HG03196 (cell line): ENCODE results near the gene CDH2.
"Not testable (repeated sequence)": the region's sequence is repeated elsewhere in the genome, so short reads cannot be mapped to it uniquely, and the experiment has no call there.

Experiments used
- ATAC-seq: cut with Tn5 transposase; IDR thresholded peaks from one replicate; pipeline ENCODE4 v1.9.1; 2021; ENCODE audit not compliant: unreplicated experiment

CDH2 gene

DNA sequence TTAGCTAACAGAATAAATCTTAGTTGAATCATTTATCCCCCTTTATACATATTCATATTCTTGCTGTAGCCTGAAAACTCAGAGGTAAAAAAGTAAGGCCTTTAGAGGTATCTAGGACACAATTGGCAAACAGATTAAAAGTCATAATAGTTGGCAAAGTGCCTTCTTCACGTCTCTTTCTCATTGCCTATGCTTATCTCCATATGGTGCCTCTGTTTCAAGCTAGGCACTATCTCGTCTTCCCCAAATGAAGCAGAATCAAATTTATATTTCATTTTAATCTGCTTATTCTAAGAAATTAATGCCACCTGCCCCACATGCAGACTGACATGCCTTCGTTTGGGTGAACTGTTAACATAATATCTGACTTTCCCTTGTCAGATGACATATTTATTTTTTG, 245.4 kb downstream of the CDH2 start:
- no peak for ATAC-seq

GRCh38 chr18:27922780-27923179, 254.2 kb downstream of the CDH2 start:
- ATAC-seq: no peak

GRCh38 chr18:27921904-27922751, 254.8 kb downstream of the CDH2 start:
- ATAC-seq: no peak

- ATAC-seq: no peak
Measured at GRCh38 chr18:27921392-27921791, 255.5 kb downstream of the CDH2 start.

DNA sequence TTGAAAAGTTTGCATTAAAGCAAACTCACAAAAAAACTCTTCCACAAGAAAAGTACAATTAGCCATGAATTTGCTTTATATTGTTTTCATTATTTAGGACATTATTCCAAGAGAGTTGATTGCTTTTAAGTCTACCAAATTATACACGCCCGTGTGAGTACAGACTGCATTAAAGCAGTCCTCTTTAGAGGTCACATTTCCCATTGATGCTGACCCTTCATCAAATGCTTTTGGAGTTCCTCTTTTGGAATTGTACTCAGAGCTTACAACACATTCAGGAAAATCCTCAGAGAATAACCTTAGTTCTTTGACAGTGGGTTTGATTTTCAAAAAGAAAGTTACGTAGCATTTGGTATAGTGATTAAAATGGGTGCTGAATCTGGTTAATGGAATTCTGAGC, 256.1 kb downstream of the CDH2 start:
- no peak for ATAC-seq

- not testable (repeated sequence) for ATAC-seq
Measured at GRCh38 chr18:27906189-27906588, 270.7 kb downstream of the CDH2 start.

GRCh38 chr18:27903906-27904305, 273.0 kb downstream of the CDH2 start:
- no peak for ATAC-seq

GRCh38 chr18:27901424-27902226, 275.3 kb downstream of the CDH2 start:
- no peak for ATAC-seq
